NT2/D1 (cell line): ENCODE measurements around the gene AGT.
"Not testable (repeated sequence)": the region's sequence is repeated elsewhere in the genome, so short reads cannot be mapped to it uniquely, and the experiment has no call there.

Experiments
- DNase-seq: peaks from one replicate; pipeline ENCODE4 v3.0.0-alpha.2; 2011; ENCODE audit warnings: low read depth, low spot score
- H3K27me3 ChIP-seq: 2 replicates; pipeline ENCODE4 v1.6.0; 2011; ENCODE audit warnings: mild to moderate bottlenecking; ENCODE audit not compliant: insufficient read length, insufficient read depth
- H3K36me3 ChIP-seq: 2 replicates; pipeline ENCODE4 v1.6.1; 2011; ENCODE audit warnings: mild to moderate bottlenecking, low read length, mixed read lengths; ENCODE audit not compliant: insufficient read depth, insufficient read length
- H3K4me1 ChIP-seq: 2 replicates; pipeline ENCODE4 v1.5.1; 2011; ENCODE audit not compliant: insufficient read depth, insufficient read length
- H3K4me3 ChIP-seq: 2 replicates; pipeline ENCODE4 v1.5.1; 2011; ENCODE audit warnings: low read depth; ENCODE audit not compliant: insufficient read length
- H3K9ac ChIP-seq: 2 replicates; pipeline ENCODE4 v1.6.0; 2011; ENCODE audit warnings: low read depth; ENCODE audit not compliant: insufficient read length
- H3K9me3 ChIP-seq: 2 replicates; pipeline ENCODE4 v1.5.1; 2011; ENCODE audit warnings: mild to moderate bottlenecking, low read length; ENCODE audit not compliant: insufficient read depth
- SUZ12 ChIP-seq: IDR thresholded peaks from 2 replicates; pipeline ENCODE4 v1.6.1; 2011; ENCODE audit not compliant: insufficient read length, insufficient read depth; ENCODE audit errors: extremely low read depth
- YY1 ChIP-seq: IDR thresholded peaks from 2 replicates; pipeline ENCODE4 v1.6.1; 2011; ENCODE audit not compliant: insufficient read length, insufficient read depth
- ZNF274 ChIP-seq: IDR thresholded peaks from 2 replicates; pipeline ENCODE4 v1.6.1; 2011; ENCODE audit warnings: mild to moderate bottlenecking, low read depth, low read length

Gene AGT

DNA sequence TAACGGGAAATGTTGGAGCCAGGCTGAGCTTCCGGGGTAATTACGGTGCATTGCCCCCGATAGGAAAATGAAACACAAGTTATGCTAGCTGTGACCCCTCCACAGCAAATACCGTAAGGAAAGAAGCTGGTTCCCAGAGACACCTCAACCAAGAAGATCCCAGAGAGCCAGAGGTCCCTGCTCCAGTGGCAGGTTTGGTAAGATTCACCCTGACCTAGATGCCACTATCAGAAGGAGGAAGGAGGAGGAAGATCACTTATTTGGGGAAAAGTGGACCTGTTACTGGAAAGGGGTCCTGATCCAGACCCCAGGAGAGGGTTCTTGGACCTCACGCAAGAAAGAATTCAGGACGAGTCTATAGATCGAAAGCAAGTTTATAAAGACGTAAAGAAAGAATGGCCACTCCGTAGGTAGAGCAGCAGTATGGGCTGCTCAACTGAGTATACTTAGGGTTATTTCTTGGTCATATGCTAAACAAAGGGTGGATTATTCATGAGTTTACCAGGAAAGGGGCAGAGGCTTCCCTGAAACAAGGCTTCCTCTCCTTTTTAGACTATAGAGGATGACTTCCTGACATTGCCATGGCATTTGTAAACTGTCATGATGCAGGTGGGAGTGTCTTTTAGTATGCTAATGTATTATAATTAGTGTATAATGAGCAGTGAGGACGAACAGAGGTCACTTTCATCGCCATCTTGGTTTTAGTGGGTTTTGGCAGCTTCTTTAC lies 25.8 kb upstream of the AGT start:
- TF ChIP-seq ZNF274 (no peak), YY1 (no peak), SUZ12 (no peak)
- no peak overlapping the region for H3K9ac ChIP-seq
- H3K36me3 ChIP-seq, result no peaks in the 10 kb centered on the region
- H3K9me3 ChIP-seq, result peaks cover 8% of the 10 kb centered on the region; the same call in 1 of the 2 replicates
- H3K4me3 ChIP-seq, result no peak overlapping the region
- no peaks in the 10 kb centered on the region for H3K4me1 ChIP-seq
- no peaks in the 10 kb centered on the region for H3K27me3 ChIP-seq
- no peak for DNase-seq

DNA sequence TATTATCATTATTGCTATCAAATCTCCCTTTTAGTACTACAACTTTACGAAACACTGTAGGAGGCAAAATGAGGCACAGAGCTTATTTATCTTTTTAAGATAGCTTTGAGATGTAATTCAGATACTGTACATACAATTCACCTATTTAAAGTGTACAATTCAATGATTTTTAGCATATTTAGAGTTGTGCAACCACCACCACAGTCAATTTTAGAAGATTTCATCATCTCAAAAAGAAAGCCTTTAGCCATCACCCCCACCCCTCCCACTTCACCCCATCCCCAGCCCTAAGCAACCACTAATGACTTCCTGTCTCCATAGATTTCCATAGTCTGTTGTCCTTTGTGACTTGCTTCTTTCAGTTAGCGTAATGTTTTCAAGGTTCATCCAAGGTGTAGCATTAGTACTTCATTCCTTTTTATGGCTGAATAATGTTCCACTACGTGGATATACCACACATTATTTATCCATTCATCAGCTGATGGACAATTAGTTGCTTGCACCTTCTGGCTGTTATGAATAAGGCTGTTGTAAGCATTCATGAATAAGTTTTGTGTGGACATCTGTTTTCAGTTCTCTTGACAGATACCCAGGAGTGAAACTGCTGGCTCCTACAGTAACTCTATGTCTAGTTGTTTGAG lies 23.8 kb upstream of the AGT start:
- DNase-seq, result no peak
- Histone ChIP-seq H3K27me3 (no peaks in the 10 kb centered on the region), H3K36me3 (no peaks in the 10 kb centered on the region), H3K4me1 (no peaks in the 10 kb centered on the region), H3K4me3 (no peak overlapping the region), H3K9ac (no peak overlapping the region), H3K9me3 (peaks cover 8% of the 10 kb centered on the region; the same call in 1 of the 2 replicates)
- no peak for TF ChIP-seq ZNF274
- no peak for TF ChIP-seq SUZ12
- no peak for TF ChIP-seq YY1

DNA sequence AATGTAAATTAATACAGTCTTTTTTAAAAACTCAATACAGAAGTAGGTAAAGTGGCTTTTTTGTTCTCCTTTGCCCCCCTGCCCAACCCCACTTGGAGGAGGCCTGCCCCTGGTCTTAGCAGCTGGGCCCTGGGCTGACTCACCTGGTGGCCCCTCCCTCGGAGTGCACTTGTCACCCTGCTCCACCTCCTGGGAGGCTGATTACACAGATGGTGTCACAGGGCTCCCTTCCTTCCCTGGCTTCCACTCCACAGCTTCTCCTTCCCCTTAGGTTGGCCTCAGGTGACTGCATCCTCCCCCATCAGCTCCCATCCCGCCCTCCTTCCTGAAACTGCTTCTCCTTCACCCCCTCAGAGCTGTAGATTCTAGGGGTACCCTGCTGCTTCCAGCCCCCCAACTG lies 21.5 kb upstream of the AGT start:
- H3K9me3 ChIP-seq, result peaks cover 8% of the 10 kb centered on the region; the same call in 1 of the 2 replicates
- no peaks in the 10 kb centered on the region for H3K4me1 ChIP-seq
- no peaks in the 10 kb centered on the region for H3K27me3 ChIP-seq
- no peaks in the 10 kb centered on the region for H3K36me3 ChIP-seq
- no peak overlapping the region for H3K9ac ChIP-seq
- no peak for DNase-seq
- H3K4me3 ChIP-seq, result no peak overlapping the region
- TF ChIP-seq SUZ12 (no peak), ZNF274 (no peak), YY1 (no peak)

DNA sequence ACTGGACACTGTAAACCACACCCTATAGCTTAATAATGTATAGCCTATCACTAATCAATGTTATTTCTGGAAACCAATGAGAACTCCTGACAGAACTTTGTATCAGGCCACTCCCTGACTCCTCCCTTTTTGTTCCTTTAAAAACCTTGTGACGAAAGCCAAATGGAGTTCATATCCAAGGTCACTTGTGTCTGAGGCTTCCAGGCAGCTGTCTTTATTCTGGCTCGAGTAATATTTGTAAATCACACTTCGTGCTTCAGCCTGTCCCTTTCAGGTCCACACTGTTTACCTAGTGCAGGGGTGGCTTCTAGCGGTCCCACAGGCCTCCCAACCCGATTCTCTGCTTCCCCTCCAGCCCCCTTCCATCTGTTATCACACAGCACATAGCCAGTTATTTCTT lies 17.1 kb upstream of the AGT start:
- no peaks in the 10 kb centered on the region for H3K27me3 ChIP-seq
- H3K36me3 ChIP-seq, result no peaks in the 10 kb centered on the region
- no peaks in the 10 kb centered on the region for H3K4me1 ChIP-seq
- H3K9me3 ChIP-seq, result peaks cover 9% of the 10 kb centered on the region
- H3K9ac ChIP-seq, result no peak overlapping the region
- TF ChIP-seq YY1 (no peak), SUZ12 (no peak), ZNF274 (no peak)
- DNase-seq, result no peak
- H3K4me3 ChIP-seq, result no peak overlapping the region

DNA sequence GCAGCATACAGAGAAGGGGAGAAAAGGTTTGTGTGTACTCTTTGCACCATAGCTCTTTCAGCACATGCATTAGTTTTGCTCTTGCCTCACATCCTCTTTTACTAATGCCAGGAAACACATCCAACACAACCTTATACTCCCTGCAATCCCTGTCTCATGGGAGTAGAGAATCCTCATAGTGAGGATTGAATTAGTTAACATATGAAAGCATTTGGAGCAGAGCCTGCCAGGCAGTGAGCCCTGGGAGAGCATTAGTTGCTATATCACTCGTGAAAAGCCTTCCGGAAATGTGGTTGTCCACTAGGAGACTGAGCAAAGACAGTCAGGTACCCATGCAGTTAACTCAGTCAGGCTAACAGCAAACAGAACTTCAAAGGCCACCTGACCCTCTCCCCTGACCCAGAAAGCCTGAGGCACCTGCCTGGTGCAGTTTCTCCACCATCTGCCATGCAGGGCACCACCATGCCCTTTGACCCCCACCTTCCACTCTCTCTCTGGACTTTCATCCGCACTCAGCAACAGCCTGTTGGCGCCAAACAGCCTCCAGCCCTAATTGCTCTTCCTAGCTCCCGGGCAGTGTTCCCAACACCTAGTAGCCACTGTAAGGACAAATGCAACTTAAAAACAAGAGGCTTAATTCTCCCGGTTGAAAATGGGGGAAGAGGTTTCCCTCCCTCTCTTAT lies 14.9 kb upstream of the AGT start:
- DNase-seq, result no peak
- no peaks in the 10 kb centered on the region for H3K4me1 ChIP-seq
- peaks cover 11% of the 10 kb centered on the region for H3K9me3 ChIP-seq
- H3K27me3 ChIP-seq, result no peaks in the 10 kb centered on the region
- H3K9ac ChIP-seq, result no peak overlapping the region
- no peak overlapping the region for H3K4me3 ChIP-seq
- no peaks in the 10 kb centered on the region for H3K36me3 ChIP-seq
- TF ChIP-seq YY1 (no peak), SUZ12 (no peak), ZNF274 (no peak)

DNA sequence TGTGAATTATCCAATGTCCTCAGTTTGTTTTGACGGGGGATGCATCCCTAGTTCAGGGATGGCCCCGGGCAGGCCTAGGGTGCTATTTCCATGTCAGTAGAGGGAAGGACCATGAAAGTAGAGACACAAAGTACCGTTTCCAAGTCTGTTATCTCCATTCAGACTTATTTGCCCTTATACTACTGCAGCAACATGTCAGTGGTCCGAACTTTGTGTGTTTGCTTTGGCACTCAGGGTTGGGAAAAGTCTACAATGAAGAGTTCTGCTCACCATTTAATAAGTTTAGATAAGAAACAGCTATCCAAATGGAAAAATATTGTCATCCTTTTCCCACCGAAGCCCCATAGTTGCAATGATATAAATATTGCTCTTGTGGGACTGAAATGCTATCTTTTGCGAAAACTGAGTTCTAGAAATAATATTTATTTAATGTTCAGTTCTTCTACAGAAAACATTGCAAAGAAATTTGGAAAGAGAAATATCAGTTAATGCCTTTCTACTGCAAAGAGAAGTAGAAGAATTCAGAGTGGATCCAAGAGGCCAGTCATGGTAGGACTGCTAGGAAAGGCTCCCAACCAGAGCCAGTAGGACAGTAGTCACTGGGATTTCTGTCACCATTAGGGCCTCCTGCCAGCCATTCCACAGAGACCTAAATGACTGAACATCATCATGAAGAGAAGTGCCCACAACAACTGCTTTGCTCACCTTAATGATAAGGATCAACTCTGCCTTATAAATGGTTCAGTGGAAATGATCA lies 11.5 kb upstream of the AGT start:
- no peaks in the 10 kb centered on the region for H3K27me3 ChIP-seq

DNA sequence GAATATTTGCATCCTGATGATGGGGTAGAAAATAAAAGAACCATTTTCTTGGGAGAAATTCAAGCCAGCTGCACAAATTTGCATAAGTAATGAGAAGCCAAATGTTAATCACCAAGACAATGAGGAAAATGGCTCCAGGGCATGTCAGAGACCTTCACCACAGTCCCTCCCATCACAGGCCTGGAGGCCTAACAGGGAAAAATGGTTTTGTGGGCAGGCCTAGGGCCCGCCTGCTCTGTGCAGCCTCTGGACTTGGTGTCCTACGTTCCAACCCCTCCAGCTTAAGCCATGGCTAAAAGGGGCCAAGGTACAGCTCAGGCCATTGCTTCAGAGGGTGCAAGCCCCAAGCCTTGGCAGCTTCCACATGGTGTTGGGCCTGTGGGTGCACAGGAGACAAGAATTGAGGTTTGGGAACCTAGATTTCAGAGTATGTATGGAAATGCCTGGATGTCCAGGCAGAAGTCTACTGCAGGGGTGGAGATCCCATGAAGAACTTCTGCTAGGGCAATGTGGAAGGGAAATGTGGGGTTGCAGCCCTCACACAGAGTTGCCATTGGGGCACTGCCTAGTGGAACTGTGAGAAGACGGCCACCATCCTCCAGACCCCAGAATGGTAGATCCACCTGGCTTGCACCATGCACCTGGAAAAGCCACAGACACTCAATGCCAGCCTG lies 8.1 kb upstream of the AGT start:
- H3K4me3 ChIP-seq, result not testable (repeated sequence)

More for the DNA sequence above, 11.5 kb upstream of the AGT start:
- Histone ChIP-seq H3K9me3 (peaks cover 34% of the 10 kb centered on the region), H3K9ac (no peak overlapping the region), H3K4me3 (no peak overlapping the region), H3K36me3 (no peaks in the 10 kb centered on the region), H3K4me1 (no peaks in the 10 kb centered on the region)
- no peak for DNase-seq
- TF ChIP-seq SUZ12, result no peak
- TF ChIP-seq ZNF274, result no peak
- no peak for TF ChIP-seq YY1

More for the DNA sequence above, 8.1 kb upstream of the AGT start:
- H3K27me3 ChIP-seq, DNase-seq, H3K9ac ChIP-seq, H3K36me3 ChIP-seq, H3K4me1 ChIP-seq: not testable (repeated sequence)
- H3K9me3 ChIP-seq, result peaks cover 27% of the 10 kb centered on the region
